HL-60/S4 (cell line): ENCODE results near the gene SMURF2.
"Not testable (repeated sequence)": the region's sequence is repeated elsewhere in the genome, so short reads cannot be mapped to it uniquely, and the experiment has no call there.

Experiments
- in situ Hi-C: fragments of 300-500 bp; cut with MboI; formaldehyde crosslinking; loops from 2 replicates; pipeline ENCODE4 v1.14.3; 2022; ENCODE audit warnings: low sequenced_read_pairs

Gene SMURF2

DNA sequence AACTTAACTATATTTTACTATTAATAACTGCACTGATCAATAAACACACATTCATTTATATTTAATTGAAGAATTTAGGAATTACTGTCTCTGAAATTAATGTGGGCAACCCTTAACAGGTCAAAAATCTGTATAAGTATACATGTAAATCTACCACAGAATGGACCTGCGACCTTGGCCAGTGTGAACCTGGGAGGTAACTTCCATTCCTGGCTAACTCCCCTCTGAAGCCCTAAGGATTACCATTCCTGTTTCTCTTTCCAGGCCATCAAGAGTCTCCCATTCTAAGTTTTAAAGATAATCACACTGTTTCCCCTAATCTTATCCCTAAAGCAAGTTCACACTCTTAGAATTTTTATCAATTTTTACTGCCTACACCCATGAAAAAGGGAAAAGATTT lies 58.1 kb downstream of the SMURF2 start:
- in situ Hi-C loops = no loop called here

DNA sequence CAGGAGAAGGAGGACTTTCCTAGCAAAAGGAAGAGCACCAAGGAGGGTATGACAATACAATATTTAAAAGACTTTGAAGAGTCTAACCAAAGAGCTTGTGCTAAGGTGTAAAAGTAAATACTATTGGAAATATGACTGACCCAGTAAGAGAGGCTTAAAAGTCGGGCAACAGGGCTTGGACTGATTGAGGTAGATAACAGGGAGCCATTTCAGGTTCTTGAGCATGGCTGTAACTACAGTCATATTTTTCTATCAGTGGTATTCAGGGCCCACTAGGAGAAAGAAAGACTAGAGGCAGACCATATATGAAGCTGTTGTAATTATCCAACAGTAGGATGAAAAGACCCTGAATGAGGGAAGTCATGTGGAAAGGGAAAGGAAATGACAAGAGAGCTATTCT lies 62.3 kb downstream of the SMURF2 start:
- in situ Hi-C loops = no loop called here

DNA sequence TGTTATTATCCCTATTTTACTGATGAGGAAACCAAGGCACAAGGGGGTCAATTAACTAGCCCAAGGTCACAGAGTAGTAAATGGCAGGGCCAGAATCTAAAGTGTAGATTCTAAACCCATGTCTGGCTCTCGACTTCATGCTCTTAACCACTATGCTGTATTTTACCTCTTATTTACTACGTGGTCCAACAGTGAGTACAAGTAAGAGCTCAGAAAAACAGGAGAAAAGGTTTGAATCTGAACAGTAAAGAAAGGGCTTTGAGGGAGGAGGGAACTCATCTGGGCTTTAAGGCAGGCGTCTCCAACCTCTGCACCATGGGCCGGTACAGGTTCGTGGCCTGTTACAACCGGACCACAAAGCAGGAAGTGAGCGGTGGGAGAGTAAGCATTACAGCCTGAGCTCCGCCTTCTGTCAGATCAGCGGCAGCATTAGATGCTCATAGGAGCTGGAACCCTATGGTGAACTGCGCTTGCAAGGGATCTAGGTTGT lies 62.9 kb downstream of the SMURF2 start:
- in situ Hi-C loops = no loop called here

DNA sequence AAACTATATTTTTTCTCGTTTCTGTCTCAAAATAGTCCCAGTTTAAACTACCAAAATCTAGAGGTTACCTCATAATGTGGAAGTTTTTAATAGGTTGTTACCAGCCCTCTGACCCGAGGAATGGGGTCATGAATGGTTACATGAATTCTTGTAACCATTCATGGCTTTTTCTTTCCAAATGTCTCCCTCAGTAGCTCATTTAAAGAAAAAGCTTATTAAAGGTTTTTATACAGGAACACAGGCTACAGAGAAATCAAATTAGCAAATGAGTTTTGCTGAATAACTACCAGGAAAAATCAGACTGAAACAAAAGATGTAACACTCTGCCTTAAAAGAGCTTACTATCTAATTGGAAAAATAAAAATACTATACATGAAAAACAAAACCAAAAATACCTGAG lies 63.4 kb downstream of the SMURF2 start:
- in situ Hi-C loops = no loop called here

DNA sequence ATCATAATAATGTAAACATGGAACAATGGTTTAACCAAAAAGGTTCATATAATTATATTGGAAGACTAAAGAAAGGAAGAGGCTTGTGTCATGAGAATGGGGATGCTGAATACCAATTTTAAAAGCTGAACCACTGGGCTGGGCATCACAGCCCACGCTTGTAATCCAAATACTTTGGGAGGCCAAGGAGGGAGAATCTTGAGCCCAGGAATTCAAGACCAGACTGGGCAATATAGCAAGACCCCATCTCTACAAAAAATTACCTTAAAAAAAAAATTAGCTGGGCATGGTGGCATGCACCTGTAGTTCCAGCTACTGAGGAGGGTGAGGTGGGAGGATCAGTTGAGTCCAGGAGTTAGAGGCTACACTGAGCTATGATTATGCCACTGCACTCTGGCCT lies 65.1 kb downstream of the SMURF2 start:
- in situ Hi-C loops = no loop called here

DNA sequence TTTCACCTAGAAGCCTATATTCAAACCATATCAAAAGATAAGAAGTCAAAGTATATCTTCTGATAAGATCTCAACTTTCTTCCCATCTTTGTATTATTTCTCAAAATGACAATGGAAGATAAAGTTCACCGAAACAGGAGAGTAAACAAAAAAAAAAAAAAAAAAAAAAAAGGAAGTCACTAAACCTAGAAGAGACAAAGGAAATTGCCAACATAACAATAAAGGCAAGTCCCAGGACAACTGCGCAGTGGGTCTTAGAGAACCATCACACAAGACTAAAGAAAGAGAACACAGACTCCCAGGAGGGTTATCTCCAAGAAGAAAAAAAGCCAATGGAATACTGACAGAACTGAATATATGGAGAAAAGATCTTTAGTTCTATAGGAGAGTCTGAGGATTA lies 65.7 kb downstream of the SMURF2 start:
- in situ Hi-C loops = no loop called here

DNA sequence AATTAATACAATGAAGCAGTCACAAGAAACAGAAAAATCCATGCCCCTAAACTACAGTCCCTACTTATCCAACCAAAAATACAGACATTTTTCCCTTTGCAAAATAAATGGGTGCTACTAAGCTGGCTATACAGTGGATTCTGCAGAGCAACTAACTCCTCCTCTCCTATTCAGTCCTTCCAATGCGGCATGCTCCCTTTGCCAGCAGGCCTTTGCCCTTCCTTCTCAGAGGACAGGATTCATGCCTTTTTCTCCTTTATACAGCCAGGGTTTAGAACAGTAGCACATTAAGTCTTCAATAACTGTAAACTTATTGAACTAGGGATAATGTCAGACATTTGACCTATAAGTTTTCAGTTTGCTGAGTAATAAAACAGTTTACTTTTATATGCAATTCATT lies 70.2 kb downstream of the SMURF2 start:
- in situ Hi-C loops = no loop called here

DNA sequence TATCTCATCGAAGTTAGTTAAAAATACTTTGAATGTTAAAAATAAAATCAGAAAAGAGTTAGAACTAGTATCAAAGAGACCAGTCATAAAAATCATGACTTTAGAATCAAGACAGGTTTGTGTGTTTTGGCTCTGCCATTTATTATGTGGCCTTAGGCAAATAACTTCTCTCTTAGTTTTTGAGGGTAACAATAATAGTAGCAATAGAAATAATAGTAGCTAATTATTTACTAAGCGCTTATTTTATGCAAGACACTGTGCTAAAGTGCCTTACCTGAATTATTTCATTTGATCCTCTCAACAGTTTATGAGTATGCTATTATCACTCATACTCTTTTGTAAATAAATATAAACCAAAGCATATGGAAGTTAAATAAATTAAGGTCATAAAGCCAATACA lies 77.0 kb downstream of the SMURF2 start:
- in situ Hi-C loops = no loop called here

DNA sequence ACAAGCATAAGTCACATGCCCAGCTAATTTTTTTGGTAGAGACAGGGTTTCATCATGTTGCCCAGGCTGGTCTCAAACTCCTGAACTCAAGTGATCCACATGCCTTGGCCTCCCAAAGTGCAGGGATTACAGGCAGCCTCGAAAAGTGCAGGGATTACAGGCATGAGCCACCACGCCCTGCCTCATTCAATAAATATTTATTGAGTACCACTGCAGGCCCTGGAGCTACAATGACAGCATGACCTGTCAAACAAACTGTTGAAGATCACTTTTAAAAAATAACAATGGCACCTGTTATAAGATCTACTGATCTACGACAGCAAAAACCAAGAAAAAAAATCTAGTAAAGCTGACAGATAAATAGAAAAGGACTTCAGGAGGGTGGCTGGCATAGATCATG lies 79.1 kb downstream of the SMURF2 start:
- in situ Hi-C loops = no loop called here

DNA sequence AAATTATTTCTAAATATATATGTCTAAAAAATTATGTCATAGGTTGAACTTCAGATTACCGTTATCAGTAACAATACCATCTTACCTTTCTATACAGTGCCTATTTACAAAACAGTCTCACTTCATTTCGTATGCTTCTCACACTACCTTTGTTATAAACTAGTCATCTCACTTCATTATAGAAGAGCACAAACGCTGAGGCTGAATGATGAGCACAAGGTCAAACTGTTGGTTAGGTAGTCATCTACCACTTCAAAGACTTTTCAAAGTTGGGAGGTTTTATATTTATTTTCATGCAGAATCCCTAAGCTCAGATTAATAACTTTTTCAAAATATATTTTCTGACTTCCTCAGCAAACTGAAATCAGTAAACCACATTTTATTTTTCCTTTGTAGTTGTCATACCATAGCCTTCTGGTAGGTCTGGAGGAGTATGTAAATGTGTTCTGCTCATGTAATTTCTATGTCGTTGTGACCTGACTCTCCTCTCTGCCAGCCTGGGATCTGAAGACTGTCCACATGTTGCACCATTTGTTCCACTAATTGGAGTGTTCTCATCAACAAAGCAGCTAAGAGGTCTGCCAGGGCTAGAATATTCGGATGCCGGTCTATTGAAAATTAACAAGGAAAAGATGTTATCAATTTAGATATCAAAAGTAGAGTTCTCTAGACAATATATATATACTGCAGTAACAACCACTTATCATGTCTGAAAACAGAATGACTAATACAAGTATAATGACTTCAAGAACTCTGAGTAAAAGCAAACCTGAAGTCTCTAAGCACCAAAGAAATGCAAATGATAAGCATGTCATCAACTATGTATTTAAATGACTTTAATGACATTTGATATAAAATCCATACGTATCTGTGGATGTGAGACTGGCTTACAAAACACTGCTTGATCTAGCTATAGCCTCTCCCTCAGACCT lies 81.5 kb downstream of the SMURF2 start:
- in situ Hi-C loops = no loop called here

DNA sequence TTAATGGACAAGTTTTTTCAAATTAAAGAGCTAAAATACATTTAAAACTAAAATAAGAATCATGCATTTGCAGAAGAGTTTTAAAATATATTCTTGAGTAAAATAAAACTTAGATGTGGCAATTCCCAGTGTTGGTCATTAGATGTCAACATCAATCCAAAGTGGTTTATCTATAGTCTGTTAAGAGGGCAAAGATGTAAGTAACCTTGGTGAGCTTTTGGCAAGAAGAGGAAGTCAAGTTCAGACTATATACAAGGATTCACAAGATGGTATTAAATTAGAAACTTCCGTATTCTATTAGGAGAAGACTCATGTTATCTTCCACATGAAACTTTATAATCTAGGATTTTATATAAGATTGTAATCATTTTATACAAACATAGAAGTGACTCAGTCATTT lies 82.2 kb downstream of the SMURF2 start:
- in situ Hi-C loops = no loop called here

DNA sequence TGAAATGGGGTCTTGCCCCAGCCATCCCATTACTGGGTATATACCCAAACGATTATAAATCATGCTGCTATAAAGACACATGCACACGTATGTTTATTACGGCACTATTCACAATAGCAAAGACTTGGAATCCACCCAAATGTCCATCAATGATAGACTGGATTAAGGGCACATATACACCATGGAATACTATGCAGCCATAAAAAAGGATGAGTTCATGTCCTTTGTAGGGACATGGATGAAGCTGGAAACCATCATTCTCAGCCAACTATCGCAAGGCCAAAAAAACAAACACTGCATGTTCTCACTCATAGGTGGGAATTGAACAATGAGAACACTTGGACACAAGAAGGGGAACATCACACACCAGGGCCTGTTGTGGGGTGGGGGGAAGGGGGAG lies 85.1 kb downstream of the SMURF2 start:
- in situ Hi-C loops = not testable (repeated sequence)

DNA sequence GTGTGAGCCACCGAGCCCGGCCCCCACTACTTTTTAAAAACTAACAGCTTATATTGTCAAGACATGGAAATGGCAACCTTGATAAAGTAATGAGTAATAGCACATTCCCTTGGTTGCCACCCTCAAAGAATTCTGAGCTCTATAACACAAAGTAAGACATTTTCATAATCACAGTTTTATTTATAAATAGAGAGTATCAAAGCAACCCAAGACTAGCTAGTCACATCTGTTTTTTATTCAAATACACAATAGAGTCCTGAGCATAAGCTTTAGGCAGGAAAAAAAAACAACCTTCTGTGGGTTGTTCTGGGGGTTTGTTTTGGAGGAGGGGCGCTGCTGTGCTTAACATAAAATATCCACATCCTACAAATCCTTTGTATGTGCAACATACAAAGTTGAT lies 86.7 kb downstream of the SMURF2 start:
- in situ Hi-C loops = no loop called here

DNA sequence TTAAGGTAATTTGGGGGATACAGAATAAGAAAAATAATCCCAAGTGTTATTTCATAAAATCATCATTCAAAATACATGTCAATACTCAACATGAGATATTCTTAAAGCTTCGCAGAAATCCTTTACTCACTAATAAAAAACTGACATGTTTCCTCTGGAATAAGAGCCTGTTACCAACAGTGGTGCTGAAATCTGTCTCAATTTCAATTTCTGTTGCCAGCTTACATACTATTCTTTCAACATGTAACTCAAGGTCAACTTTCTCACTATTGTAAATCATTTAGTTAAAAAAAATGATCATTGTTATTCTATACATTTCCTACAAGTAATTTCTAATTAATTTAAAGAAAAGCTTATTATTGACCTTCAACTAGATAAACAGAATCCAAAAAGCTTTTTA lies 87.5 kb downstream of the SMURF2 start:
- in situ Hi-C loops = no loop called here

DNA sequence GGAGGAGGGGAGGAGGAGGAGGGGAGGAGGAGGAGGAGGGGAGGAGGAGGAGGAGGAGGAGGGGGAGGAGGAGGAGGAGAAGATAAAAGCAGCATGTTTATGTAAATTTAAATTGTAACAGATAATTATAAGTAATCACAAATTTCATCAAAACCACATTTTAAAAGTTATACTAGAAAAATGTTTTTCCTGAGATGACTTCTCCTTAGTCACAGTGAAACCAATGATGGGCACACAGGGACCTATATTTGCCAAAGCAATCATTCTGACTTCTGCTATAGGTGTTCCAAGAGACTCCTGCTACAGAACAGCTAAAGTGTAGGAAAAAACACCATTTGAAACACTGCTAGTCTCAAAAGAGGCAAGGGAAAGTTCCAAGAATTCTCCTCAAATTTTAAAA lies 88.9 kb downstream of the SMURF2 start:
- in situ Hi-C loops = no loop called here

DNA sequence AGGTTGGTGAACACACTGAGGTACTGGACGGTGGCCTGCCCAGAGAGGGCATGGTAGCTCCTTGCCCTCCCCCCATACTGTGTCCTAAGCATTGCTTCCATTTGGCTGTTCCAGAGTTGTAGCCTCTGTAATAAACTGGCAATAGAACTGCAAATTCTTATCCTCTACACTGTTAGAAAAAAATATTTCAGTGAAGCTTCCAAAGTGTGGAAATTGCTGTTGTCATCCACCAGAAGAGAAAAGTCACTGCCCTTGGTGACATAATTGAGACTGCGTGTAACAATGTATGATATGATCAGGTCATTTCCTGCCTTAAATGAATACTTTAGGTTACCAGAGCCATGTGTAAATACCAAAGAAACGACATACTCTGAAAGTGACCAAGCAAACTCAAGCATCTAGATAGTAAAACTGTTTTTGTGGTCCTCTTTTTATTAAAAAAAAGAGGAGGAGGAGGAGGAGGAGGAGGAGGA lies 89.4 kb downstream of the SMURF2 start:
- in situ Hi-C loops = no loop called here

DNA sequence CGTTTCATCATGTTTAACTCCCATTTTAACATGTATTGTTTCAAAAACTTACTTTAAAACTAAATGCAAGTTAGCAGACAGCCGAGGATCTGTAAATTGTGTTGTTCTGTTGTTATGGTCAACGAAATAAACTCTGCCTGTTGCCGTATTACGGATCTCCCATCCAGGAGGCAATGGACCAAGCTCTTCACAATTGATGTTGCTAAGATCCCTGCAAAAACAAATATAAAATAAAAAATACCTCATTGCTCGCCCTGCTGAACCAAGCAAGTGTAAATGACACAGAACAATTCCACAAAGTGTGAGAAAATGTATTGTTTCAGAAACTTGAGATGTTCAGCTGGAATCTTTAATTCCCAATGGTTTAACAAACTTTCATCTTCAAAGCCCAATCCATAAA lies 90.4 kb downstream of the SMURF2 start:
- in situ Hi-C loops = no loop called here

DNA sequence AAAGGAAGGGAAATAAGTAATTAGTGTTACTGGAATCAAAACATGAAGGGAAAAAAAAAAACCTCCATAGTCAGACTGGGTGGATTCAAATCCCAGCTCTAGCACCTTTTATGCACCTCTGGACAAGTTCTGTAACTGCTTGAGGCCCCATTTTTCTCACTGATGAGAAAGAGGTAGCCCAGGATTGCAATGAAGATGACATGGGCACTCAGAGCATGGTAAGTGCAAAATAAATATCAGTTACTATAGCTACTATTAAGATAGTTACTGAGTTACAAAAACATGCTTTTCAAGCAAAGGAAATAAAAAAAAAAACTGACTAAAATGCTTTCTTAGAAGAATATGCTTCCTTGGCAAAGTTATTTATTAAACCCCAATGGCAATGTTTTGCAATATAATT lies 96.5 kb downstream of the SMURF2 start:
- in situ Hi-C loops = no loop called here

DNA sequence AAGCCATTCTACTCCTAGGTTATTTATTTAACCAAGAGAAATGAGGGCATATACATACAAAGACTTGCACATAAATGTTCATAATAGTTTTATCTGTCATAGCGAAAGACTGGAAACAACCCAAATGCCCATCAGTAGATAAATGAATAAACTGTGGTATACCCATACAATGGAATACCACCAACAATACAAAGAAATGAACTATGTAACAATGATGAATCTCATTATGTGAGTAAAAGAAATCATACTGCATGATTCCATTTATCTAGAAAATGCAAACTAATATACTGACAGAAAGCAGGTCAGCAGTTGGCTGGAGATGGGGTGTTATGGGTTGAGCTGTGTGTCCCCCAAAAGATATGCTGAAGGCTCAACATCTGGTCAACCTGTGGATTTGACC lies 98.0 kb downstream of the SMURF2 start:
- in situ Hi-C loops = no loop called here

DNA sequence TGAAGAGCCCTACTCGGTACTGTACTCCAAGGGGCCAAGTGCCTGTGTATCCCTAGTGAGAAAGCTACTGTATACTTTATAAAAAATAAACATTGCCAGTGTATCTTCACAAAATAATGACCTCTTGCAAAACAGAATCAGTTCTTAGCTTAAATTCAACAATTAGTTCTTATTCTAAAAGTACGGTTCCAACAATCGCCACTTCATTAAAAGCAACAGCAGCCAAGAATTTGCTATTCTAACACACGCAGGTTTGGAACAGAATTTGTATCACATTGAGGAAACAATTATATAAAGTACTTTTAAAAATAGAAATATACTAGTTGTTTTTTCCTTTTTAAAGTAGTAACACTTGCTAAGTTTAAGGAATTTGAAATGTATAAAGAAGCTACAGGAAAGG lies 106.8 kb downstream of the SMURF2 start:
- in situ Hi-C loops = no loop called here

DNA sequence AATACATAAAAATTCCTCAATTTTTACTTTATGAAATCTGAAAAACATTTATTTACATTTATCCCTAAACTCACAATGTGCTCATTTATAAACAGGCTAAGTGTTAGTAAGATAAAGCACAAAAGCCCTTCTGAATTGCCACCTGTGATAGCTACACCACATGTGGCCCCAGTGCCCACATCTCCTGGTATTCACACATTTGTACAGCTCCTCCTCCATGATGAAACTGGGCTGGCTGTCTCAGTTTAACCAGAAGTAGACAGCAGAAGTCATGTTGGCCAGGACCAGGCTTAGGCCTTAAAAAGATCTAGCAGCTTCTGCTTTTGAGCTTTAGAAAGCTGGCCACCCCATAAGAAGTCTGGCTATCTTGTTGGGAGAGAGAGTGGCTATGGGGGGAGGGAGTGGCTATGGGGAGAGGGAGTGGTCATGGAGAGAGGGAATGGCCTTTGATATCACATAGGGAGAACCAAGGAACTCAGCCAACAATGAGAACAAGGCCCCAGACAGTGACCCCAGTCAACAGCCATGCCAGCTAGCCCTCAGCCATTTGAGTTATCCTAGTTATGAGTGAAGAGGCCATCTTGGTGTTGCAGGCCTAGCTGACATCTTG lies 108.0 kb downstream of the SMURF2 start:
- in situ Hi-C loops = no loop called here

DNA sequence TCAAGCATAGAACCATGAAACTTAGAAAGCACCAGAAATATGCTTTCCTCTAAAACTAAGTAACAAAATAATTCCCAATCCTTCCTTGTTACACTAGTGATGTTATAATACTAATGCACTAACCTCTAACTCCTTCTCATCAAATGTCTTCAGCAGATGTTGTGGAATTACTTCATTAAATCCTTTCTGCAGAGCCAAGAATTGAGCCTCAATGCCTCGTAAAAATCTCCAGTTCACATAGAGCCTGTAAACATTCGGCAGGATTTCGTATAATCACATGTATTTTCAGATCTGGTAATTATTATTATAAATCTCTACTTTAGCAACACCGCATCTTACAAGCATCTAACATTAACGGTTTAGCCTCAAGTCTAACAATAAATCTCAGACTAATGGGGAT lies 110.6 kb downstream of the SMURF2 start:
- in situ Hi-C loops = no loop called here
